GM08714 (cell line): Measurements from ENCODE around the gene ALX4.

ENCODE experiments used
- H3K4me3 ChIP-seq: fragments of 200-500 bp; sonication (Bioruptor generic); 2 replicates; pipeline ENCODE4 v1.5.1; 2014; ENCODE audit warnings: mild to moderate bottlenecking, low read length, inconsistent platforms
- ZNF274 ChIP-seq: IDR thresholded peaks from 2 replicates; pipeline ENCODE4 v1.6.1; 2012; ENCODE audit warnings: mild to moderate bottlenecking, low read depth, low read length

Gene ALX4

GRCh38 chr11:44221992-44222391 is 87.9 kb downstream of the ALX4 start:
- TF ChIP-seq ZNF274 = no peak
- no peak overlapping the region for H3K4me3 ChIP-seq

GRCh38 chr11:44221456-44221855 is 88.5 kb downstream of the ALX4 start:
- no peak overlapping the region for H3K4me3 ChIP-seq
- TF ChIP-seq ZNF274 = no peak

- no peak for TF ChIP-seq ZNF274
These were observed 89.8 kb downstream of the ALX4 start for GRCh38 chr11:44219830-44220796.

GRCh38 chr11:44217432-44217831 is 92.5 kb downstream of the ALX4 start:
- no peak for TF ChIP-seq ZNF274

More at GRCh38 chr11:44219830-44220796, 89.8 kb downstream of the ALX4 start:
- H3K4me3 ChIP-seq = no peak overlapping the region

DNA sequence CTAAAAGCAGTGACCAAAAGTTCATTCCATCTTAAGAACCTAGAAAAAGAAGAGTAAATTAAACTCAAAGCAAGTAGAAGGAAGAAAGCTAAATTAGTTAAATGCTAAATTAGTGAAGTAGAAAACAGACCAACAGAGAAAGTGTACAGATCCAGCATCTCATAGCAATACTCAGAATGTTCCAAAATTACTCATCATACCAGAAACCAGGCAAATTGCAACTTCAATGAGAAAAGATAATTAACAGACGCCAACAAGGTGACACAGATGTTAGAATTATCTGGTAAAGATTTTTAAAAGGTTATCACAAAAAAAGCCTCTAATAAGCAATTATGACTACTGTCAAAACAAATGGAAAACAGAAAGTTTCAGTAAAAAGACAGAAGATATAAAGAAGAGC is 96.8 kb downstream of the ALX4 start:
- TF ChIP-seq ZNF274 = no peak
- H3K4me3 ChIP-seq = no peak overlapping the region

More at GRCh38 chr11:44217432-44217831, 92.5 kb downstream of the ALX4 start:
- H3K4me3 ChIP-seq = no peak overlapping the region

- no peak overlapping the region for H3K4me3 ChIP-seq
- TF ChIP-seq ZNF274 = no peak
These were observed 97.8 kb downstream of the ALX4 start for GRCh38 chr11:44212128-44212527.
